ENCODE results near the gene TIMM13.

GRCh38 chr19:2392366-2392765 is 35.0 kb downstream of the TIMM13 start:
- TF ChIP-seq CTCF (IDR thresholded peaks at IDR 0.05; ENCODE audit: borderline replicate concordance, extremely low read depth, low read length, poor library complexity, severe bottlenecking) (no peak), EZH2 (IDR thresholded peaks at IDR 0.05; ENCODE audit: borderline replicate concordance, low read depth, low read length, severe bottlenecking) (no peak)
